T-helper 9 cell (primary cell): ENCODE data around the gene CAPN7.

Experiments used
- DNase-seq: peaks from one replicate; pipeline ENCODE4 v3.0.0-alpha.2; 2020

The CAPN7 gene

DNA sequence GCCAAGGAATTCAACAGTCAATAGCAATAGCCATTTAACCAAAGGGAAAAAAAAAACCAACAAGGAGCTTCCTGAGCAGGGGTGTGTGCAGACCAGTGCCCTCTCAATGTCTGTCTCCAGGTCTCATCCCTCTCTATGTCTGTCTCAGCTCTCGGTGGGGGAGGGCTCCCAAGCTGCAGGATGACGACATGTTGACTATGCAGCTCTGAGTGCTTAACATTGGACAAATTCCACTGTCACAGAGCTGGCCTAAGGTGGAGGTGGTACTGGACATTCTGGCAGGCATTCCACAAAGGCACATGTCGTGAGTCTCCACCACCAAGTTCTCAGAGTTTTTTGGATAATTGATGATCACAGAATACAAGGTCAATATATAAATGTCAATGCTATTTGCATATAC is 2.0 kb upstream of the CAPN7 start:
- no peak for DNase-seq

DNA sequence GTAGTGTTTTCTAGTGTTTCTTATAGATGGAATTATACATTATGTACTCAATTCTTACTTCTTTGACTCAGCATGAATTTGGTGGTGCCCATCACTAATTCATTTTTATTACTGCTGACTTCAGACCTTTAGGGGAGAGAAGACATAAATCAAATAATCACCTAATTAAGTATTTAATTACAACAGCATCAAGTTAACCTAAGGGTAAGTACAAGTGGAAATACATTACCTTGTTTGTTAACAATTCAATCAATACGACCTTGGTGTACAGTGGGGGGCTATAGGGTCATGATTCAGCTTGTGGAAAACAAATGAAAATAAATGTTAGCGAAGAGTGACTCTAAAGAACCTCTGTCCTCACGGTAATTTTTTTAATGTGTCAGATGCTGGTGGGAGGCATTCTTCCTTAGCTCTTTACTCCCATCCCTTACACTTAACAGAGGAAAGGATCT is 538 bp upstream of the CAPN7 start:
- no peak for DNase-seq

DNA sequence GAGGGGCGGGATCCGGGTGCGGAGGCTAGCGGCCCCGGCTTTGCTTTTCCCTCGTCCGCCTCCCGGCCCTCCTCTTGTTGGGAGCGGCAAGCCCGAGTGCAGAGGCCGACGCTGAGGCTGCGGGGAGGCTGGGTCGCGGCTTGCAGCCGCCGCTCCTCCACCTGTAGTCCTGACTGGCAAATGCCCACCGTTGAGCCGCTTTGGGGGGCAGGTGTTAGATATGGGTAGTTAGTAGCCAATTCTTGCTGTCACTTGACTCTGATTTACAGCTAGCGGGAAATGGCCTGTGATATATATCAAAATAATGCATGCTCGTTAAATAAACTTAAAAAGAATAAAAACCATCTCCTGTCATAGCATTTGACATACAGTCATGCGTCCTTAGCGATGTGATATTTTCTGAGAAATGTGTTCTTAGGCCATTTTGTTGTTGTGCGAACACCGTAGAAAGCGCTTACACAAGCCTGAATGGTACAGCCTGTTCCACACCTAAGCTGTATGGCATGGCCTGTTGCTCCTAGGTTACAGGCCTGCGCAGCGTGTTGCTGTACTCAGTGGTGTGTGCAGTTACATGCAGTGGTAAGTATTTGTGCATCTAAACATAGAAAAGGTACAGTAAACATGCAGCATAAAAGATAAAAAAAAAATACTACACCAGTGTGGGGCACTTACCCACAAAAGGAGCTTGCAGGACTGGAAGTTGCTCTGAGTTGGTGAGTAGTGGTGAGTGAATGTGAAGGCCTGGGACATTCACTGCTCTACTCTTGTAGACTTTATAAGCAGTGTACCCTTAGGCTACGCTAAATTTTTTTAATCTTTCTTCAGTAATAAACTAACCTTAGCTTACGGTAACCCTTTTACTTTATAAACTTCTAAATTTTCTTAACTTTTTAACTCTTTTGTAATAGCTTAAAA is 873 bp downstream of the CAPN7 start:
- no peak for DNase-seq

DNA sequence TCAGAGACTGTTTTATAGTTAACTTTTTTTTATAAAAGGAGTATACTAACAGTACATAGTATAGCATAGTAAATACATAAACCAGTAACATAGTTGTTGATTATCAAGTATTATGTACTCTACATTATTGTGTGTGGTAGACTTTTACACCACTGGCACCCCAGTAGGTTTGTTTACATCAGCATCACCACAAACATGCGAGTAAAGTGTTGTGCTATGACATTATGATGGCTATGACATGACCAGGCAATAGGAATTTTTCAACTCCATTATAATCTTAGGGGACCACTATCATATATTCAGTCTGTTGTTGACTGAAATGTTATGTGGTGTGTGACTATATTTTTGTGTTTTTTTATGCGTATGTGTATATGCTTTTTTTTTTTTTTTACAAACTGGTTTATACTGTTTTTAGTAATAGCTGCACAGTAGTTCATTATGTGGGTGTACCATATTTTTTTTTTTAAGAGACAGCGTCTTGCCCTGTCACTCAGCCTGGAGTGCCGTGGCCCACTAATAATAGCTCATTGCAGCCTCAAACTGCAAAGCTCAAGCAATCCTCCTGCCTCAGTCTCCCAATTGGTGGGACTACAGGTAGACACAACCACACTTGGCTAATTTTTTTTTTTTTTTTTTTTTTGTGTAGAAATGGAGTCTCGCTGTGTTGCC is 1.9 kb downstream of the CAPN7 start:
- DNase-seq: no peak

DNA sequence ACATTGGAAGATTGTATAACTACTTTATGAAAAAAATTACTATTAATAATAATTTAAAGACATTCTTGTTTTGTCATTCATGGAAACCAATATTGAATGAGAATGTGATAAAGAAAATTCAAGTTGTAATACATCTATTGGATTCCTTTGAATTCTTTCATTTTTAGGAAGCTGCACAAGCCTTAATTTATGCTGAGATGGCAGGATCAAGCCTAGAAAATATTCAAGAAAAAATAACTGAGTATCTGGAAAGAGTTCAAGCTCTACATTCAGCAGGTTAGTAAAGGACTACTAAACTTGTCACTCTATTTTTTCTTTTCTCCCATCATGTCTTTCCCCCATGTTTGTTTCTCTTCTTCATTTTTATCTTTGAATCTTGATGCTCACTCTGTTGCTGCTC is 5.9 kb downstream of the CAPN7 start:
- DNase-seq: no peak

DNA sequence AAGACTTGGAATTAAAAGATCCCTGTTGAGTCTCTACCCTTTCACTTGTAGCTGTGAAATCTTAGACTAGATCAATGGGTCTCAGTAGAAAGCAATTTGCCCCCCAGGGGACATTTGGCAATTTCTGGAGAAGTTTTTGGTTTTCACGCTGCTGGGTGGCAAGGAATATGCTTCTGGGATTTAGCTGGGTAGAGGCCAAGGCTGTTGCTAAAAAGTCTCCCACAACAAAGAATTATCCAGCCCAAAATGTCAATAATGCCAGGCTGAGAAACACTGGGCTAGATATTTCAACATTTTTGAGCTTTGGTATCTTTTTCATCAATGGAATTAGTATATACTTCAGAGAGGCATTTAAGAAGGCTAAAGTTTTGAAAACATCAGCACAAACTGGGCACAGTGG is 8.7 kb downstream of the CAPN7 start:
- no peak for DNase-seq

GRCh38 chr3:15215996-15216395 is 9.9 kb downstream of the CAPN7 start:
- no peak for DNase-seq

- no peak for DNase-seq
Measured at GRCh38 chr3:15216501-15216900, 10.5 kb downstream of the CAPN7 start.

DNA sequence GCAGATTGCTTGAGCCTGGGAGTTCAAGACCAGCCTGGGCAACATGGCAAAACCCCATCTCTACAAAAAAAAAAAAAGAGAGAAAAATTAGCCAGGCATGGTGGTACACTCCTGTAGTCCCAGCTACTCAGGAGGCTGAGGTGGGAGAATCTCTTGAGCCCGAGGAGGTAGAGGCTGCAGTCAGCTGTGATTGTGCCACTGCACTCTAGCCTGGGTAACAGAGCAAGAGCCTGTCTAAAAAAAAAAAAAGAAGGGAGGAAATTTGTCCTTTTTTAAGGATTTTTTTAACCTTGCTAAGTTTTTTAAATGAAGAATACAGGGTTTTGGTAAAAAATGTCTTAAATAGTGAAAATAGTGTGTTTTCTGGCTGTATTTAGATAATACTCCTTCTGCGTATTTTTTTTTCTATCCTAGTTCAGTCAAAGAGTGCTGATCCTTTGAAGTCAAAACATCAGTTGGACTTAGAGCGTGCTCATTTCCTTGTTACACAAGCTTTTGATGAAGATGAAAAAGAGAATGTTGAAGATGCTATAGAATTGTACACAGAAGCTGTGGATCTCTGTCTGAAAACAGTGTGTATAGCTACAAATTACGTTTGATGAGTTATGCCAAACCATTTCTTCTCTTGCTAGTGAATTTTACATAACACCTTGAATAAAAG is 11.1 kb downstream of the CAPN7 start:
- no peak for DNase-seq

DNA sequence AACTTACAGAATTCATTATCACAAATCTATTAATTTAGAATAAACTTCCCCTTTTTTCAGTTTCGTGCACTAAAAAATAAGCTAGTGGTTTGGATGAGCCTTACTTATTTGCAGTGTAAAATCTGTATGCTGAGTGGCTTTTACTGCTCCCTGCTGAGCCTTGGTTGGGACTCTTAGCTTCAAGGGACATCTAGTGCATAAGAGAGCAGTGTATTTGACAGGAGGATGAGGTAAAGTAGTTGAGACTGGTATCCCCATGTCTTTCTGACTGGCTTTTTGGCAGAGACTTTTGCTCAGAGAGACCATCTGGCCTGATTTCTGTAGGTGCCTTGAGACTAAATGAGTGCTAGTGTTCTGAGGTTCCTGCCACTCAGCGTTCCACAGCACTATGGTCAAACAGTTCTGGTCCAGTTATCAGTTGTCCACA is 11.8 kb downstream of the CAPN7 start:
- no peak for DNase-seq

DNA sequence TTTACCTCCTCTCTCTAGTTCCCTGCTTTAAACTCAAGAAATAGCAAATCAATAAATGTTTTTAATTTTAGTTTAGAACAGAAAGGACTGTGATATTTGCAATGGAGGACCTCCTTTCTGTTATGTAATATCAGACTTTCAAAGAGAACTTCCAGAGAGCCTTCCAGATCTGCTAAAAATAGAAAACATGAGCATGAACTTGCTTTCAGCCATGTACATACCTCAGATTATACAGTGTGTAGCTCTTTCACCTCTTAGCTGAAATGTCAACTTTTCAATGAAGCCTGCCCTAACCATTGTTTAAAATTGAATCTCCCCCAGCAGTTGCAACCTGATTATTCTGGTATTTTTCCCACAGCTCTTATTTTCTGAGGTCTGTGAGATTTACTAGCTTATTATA is 12.6 kb downstream of the CAPN7 start:
- no peak for DNase-seq

- no peak for DNase-seq
Measured at GRCh38 chr3:15220056-15220455, 14.0 kb downstream of the CAPN7 start.

- no peak for DNase-seq
Measured at GRCh38 chr3:15220661-15221060, 14.6 kb downstream of the CAPN7 start.

DNA sequence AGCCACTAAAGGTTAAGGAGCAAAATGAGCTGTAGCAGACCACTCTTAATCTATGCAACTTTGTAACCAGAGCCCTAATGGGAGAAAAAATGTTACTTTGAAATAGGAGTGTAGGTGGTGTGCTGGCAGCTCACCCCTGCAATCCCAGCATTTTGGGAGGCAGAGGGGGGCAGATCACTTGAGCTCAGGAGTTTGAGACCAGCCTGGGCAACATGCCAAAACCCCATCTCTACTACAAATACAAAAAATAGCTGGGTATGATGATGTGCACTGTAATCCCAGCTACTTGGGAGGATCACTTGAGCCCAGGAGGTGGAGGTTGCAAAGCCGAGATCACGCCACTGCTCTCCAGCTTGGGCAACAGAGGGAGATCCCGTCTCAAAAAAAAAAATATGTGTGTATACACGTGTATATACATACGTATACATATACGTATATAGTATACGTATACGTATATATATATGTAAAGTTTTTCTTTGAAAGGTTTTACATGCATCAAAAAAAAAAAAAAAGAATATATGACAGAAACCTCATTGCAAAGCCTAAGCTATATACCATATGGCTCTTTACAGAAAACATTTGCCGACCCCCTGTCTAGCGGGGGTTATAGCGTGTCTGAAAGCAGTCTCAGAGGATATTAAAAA is 15.7 kb downstream of the CAPN7 start:
- DNase-seq: no peak

- no peak for DNase-seq
Measured at GRCh38 chr3:15223685-15224572, 17.9 kb downstream of the CAPN7 start.

DNA sequence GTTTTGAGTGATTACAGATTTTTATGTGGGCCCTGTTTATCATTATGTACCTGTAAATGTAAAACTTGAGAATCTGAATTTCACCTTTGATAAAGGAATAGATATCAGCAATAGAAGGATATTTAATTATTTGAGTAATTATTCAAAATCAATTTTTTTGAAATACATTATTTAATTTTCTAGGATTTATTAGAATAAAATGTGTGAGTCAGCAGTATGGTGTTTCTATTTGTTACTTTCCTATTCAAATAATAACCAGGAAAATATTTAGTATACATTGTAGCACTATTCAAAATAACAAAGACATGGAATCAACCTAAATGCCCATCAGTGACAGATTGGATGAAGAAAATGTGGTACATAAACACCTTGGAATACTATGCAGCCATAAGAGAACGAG is 22.1 kb downstream of the CAPN7 start:
- no peak for DNase-seq

DNA sequence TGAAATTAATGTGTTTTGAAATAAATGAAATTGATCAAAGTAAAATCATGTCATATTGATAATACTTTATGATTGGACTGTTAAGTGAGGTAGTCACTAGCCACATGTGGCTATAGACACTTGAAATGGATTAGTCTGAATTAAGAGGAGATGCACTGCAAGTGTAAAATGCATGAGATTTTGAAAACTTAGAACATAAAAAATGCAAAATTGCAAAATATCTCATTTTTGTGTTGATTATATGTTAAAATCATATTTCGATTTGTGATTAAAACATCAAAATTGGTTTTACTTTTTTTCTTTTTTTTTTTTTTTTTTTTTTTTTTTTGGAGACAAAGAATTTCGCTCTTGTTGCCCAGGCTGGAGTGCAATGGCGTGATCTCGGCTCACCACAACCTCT is 23.2 kb downstream of the CAPN7 start:
- DNase-seq: no peak

- peak; percentile 30 for DNase-seq
Measured at GRCh38 chr3:15241341-15241740, 35.3 kb downstream of the CAPN7 start.

DNA sequence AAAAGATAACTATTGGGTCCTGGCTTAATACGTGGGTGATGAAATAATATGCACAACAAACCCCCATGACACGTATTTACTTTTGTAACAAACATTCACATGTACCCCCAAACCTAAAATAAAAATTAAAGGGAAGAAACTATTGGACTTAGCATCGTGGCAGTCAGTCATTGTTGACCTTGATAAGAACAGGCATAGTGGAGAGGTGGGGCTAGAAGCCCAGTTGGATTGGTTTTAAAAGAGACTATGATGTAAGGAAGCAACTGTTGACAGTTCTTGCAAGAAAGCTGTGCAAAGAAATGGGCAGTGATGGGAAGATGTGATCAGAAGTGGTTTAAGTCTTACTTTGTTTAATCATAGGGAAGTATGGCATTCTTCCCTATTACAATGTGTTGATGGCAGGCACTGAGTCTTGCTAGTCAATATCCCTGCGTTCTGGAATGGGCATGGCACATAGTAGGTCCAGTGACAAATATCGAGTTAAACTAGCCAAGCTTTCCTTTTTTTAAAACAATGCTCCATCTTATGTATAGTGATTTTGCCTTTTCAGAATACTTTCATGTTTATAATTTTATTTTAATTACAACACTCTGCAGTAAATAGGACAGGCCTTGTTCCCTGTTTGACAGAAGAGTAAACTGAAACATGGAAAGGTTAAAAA is 37.9 kb downstream of the CAPN7 start:
- no peak for DNase-seq

GRCh38 chr3:15246186-15246585 is 40.1 kb downstream of the CAPN7 start:
- DNase-seq: no peak

GRCh38 chr3:15253023-15253697 is 47.1 kb downstream of the CAPN7 start:
- no peak for DNase-seq
